H4 (cell line): ENCODE data around the gene KIF5C. TPM values are rescaled to one million over a fixed set of nuclear protein-coding genes. Genes with fewer than 3 reads are reported as not detected.
"Not testable (repeated sequence)": the region's sequence is repeated elsewhere in the genome, so short reads cannot be mapped to it uniquely, and the experiment has no call there.

Experiments
- DNase-seq: peaks from one replicate; pipeline ENCODE4 v3.0.0-alpha.2; 2015; ENCODE audit warnings: low spot score
- total RNA-seq: library from RNA; depleted of rRNA; stranded (reverse); fragments of >200 nt; shearing (Covaris generic); gene quantifications from 2 replicates; pipeline ENCODE4 v1.2.3, GENCODE V29; 2014

Gene KIF5C
- total RNA-seq, 1 experiment from 2014 or later = 2.6 TPM

DNA sequence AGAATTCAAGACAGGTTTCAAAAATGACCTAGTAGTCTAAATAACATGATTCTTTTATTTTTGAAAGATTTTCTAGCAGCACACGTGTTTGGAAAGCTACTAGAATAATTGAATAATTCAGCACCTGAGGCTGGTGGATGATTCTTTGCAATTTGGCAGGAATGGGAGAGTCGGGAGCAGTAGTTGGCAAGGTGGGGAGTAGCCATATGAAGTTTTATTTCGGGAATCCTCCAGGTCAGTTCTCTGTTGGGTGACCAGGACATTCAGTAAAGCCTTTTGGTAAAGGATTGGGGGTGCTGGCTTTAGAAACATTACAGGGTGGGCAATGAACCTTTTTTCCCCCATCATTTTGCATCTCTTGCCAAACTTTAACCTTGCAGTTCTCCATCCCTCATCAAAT lies 88.4 kb downstream of the KIF5C start:
- DNase-seq = no peak

DNA sequence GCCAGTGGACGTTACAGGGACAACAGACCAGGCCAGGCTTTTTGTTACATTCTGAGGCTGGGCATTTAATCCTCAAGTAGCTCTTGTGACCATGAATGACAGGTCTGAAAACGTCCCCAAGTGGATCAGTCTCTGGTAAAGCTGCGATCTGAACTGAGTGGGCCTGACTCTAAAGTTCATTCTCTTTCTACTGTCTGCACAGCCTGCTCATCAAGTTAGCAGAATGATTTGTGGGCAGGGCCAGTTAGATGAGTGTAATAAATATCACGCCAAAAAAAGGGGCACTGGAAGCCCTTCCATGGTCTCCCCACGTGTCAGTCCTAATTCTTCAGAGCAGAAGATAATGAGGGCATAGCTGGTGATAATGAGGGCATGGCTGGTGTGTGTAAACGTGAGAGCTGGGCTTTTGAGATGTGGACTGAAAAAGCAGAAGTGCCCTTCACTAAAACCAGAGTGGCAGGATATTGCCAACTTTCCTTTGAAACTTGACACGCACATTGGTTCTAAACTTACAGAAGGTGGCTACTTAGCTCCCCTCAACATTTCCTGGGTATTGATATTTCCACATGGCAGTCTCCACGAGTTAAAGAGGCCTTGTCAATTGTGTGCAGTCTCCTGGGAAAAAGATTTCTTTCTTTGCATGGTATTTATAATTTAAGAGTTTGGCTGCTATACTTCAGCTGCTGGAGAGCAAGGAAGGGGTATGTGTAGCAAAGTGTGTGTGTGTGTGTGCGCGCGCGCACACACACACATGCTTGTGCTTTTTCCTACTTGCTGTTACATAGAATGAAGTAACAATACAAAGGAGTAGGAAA lies 90.8 kb downstream of the KIF5C start:
- no peak for DNase-seq

- no peak for DNase-seq
These were observed 91.4 kb downstream of the KIF5C start for GRCh38 chr2:148966438-148966758.

DNA sequence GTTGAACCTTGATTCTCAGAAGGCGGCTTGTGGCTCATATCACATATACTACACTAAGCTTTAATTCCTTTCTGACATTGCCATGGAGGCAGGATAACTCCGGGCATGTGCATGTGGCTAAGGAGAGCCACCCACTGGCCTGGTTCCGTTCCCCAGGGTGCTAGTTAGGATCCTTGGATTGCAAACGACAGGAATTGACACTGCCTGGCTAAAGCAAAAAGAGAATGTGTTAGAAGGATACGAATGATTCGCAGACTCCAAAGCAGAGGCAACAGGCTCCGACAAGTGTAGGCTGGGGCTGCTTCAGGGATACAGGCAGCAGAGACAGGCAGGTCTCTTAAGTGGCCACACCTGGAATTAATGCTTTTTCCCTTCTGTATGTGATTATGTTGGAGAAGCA lies 92.0 kb downstream of the KIF5C start:
- no peak for DNase-seq

DNA sequence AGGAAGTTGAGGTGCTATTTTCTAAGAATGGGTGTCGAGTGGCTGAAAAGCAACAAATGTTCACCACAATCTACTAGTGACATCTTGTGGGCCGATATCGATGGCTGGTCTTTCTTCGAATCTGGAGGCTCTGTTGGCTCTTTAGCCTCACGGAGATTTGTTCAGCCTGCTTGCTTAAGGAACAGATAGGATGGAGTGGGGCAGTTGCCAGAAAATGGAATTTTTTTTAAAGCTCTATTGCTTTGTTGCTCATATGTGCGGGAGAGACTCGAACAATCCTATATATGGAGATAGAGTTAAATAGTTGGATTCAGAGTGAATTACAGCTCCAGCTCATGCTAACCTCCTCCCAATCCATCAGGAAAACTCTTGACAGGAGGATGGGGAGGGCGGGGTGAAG lies 92.6 kb downstream of the KIF5C start:
- no peak for DNase-seq

- DNase-seq = no peak
These were observed 93.3 kb downstream of the KIF5C start for GRCh38 chr2:148968301-148968700.

GRCh38 chr2:148968776-148969319 lies 93.8 kb downstream of the KIF5C start:
- DNase-seq = no peak

DNA sequence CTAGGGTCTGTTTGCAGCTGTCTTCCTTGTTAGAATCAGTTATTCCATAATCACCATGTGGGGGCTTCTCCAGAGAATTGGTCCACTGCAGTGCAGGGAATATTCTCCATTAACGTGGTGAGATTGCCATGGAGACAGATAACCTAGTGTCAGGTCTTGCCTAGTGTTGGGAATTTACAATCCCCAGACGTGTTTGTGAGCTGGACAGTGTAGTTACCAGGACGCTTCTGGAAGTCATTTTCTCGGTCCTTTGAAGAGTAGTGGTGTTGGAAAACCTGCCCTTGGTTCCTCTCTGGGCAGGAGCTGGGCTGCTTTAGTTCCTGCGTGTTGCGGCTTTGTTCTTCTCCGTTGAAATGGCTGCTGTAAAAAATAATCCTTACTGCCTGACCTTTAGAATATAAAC lies 94.6 kb downstream of the KIF5C start:
- no peak for DNase-seq

- no peak for DNase-seq
These were observed 95.4 kb downstream of the KIF5C start for GRCh38 chr2:148970385-148970784.

DNA sequence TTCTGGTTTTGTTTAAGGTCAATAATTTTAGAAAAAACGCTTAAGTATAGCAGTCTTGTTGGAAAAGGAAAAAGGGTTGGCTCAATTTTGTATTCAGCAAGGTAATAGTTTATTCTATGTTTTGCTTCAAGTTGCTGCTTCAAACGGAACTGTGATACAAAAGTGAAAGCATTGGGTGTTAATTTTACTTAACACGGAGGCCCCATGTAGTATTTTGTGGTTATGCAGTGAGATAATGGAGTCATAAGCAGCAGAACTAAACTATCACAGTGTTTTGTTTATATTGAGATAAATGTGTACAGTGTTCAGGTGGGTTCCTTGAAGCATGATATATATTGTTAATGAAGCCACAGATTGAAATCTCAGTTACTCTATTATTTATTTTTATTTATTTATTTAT lies 96.5 kb downstream of the KIF5C start:
- no peak for DNase-seq

GRCh38 chr2:148974095-148974494 lies 99.1 kb downstream of the KIF5C start:
- no peak for DNase-seq

DNA sequence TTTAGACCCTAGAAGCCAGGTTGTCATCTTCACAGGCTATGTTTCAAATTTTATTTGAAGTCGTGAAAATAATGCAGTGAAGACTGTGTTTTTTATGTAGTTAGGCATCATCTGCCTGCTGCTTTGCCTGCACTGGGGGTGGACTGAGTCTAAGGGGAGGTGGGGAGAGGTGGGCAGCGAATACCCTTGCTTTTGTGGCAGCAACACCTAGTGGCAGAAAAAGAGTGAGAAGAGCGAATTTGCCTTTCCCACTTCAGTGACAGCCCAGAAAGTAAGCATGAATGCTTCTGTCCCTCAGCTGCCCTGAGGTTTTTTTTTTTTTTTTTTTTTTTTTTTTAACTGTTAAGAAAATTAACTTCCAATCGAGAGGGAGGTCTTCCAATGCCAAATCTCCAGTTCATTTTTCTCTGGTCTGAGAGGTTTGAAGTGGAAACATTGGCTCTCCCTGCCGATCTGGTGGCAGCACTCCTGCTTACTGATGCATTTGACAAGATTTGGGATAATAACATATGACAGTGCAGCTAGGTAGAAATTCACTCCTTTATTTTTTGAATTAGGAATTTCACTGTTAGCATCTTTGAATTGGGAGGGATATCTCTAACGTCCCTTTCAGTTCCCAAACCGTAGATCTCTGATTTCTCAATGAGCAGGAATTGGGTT lies 103.1 kb downstream of the KIF5C start:
- DNase-seq = no peak

DNA sequence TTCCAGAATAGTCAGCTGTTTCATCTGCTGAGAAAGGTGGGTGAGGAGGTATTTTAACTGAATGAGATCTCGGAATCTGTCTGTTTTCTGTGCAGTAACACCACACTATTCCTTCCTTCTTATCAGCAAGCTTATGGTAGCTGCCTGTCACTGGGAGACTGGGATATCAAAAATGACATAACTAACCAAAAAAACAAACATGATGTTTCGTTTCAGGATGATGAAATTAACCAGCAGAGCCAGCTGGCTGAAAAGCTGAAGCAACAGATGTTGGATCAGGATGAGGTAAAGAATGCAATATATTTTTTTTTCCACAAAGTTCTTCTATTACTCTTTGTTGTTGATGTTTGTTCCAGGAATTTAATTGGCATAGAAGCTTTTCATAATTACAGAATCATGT lies 103.7 kb downstream of the KIF5C start:
- DNase-seq = no peak

DNA sequence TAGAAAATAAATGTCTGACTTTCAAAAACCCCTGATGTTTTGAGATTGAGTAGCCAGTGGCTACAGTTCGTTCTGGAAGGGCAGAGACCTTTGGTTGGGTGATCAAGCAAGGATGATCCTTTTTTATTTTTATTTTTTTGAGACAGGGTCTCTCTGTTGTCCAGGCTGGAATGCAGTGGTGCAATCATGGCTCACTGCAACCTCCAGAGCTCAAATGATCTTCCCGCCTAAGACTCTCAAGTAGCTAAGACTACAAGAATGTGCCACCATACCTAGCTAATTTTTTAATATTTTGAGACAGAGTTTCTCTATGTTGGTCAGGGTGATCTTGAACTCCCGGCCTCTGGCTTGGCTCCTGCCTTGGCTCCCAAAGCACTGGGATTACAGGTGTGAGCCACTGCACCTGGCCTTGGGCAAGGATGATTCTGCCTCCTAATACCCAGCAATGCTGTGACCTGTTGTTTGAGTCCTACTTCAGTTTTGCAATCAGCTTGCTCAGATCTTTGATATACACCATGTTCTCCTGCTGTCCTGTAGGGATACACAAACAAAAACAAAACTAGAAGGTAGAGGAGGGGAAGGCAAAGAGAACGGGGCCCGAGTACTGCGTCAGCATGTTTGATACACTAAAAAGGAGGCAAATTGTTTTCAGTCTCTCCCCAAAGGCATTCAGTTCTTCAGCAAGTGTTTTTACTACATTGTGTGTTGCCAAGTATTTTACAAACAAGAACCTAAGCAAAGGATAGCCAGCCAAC lies 104.3 kb downstream of the KIF5C start:
- no peak for DNase-seq

GRCh38 chr2:148979919-148980277 lies 104.9 kb downstream of the KIF5C start:
- DNase-seq = no peak

DNA sequence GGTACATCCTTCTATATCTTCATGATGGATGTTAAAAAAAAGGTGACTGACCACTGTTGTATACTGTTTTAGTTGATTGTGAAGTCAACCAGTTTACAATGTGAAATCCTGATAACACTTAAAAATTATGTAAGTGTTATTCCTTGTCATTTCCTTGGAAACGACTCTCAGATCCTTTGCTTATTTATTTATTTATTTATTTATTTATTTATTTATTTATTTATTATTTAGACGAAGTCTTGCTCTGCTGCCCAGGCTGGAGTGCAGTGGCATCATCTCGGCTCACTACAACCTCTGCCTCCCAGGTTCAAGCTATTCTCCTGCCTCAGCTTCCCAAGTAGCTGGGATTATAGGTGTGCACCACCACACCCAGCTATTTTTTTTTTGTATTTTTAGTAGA lies 105.5 kb downstream of the KIF5C start:
- DNase-seq = not testable (repeated sequence)

GRCh38 chr2:148981324-148981723 lies 106.3 kb downstream of the KIF5C start:
- no peak for DNase-seq

DNA sequence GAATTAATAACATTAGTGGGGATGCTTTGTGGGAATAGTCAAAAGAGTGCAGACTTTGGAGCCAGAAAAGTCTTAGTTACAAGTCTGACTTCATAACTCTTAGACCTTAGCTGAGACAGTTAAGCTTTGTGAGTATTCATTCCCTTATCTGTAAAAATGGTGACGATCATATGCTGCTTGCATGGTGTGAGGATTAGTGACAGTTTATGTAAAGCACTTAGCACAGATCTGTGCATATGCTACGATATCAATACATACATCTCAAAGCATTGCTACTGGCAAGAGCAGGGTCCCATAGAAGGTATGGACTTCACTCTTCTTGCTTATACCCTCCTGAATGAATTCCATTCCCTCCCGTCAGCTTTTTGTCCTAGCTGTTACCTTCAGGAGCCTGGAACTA lies 106.8 kb downstream of the KIF5C start:
- no peak for DNase-seq

DNA sequence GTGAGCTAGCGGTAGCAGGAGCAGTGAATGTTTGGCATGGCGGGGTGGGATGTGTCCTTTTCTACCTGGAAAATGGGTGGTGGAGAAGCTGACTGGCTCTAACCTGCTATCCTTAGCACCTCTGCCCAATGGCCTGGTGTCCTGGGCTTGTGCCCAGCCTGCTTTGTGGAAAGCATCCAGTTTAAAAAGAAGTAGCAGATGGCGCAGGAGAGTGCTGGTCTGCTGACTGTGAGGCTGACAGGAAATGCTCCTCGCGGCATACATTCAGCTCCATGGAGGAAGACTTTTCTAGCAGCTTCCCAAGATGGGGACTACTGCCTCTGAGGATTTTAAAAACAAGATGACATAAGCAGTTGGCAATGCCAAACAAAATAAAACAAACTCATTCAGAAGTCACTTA lies 107.3 kb downstream of the KIF5C start:
- peak; percentile 14 for DNase-seq

DNA sequence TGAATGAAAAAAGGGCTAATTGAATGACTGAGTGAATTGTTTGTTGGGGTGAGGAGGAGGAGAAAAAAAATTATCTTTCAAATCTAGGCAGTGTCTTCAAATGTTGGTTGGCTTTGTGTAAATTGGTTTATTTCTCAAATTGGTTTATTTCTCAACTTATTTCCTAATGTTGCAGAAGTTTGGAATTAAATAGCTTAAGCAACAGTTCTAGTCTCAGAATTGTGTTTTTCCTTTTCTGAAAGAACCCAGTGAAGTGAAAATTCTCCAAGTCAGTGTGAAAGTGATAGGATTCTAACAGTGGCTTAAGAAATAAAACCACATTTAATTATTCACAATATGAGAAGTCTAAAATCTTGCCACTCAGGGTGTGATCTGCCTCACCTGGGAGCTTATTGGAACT lies 108.9 kb downstream of the KIF5C start:
- no peak for DNase-seq

- no peak for DNase-seq
These were observed 109.4 kb downstream of the KIF5C start for GRCh38 chr2:148984449-148984848.

- DNase-seq = no peak
These were observed 112.3 kb downstream of the KIF5C start for GRCh38 chr2:148987286-148987685.

DNA sequence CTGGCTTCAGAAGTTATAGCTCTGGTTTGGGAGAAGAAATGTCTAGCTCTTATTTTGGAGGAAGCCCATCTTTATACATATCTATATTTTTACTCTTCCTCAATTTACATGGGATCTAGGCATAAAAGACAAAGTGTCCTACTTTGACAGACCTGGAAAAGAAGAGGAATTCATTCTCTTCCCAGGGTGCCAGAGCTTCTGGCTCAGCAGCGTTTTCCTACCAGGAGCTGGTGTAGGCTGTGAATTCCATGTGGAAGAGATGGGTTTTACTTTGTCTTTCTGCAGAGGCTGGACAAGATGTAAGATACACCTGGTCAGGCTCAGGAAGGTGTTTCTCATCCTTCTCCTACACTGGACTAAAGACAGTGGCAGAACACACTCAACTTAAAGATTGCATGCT lies 113.3 kb downstream of the KIF5C start:
- DNase-seq = no peak
